CD1c-positive myeloid dendritic cell (primary cell): ENCODE data around the gene VAC14.

ENCODE experiments used
- DNase-seq: peaks from one replicate; pipeline ENCODE4 v3.0.0-alpha.2; 2016; ENCODE audit errors: extremely low spot score

VAC14 gene

DNA sequence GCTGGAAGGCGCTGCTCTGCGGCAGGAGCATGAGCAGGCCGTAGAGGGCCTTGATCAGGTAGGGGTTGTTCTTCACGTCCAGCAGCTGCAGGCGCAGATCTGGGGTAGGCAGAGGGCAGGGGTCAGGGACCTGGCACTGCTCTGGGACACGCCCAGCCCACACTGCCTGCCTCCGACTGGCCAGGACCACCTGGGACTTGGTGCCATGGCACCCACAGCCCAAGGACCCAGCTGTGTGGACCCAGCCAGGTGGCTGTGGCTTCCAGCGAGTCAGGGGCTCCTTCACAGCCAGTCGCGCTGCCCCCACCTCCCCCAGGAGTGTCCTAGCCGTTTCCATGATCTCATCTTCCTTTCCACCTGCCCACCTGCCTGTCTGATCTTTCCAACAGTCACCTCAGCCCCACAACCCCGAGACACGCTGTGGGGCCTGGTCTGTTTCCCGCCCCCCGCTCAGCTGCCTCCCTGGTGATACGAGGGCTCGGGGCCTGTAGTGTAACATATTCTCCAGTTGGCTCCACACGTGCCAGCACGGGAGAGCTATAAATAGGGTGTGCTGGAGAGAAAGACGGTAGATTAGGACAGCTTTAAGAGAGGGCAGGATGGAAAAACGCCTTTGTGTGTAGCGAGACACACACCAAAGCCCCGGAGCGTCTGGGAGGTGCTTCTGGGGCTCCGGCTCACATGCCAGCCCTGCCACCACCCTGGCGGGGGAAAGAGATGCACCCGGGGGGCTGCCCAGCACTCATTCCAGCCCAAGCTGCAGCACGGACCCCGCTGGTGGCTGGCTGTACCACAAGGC is 107.9 kb downstream of the VAC14 start:
- no peak for DNase-seq

DNA sequence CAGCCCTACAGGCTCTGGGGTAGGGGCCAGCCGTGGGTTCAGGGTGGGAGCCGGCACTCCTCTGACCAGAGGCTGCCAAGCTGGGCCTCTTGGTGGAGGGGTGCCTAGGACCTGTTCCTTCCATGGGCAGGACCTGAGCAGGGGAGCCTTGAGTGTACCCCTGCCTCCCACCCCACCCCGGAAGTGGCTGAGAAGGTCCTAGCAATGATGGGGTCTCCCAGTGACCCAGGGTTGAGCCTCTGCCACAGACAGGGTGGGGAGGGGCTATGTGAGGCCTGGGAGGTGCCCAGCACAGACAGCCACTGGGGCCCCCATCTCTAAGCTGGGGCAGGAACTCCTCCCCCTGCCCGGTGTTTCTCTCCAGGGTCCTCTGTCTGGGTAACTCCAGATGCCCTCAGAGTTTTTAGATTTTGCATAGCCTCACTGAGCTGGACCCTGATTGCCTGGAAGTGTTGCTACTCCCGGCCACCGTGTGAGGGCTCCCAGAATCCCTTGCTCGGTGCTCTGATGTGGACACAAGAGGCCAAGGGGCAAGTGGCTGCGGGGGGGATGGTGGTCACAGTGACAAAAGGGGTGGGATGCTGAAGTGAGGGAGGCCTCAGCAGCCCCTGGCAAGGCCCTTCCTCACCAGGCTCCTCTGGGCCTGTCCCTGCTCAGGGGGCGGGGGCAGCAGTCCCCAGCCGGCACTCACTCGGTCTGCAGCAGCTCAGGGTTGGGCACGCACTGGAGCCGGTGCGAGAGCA is 108.7 kb downstream of the VAC14 start:
- no peak for DNase-seq

DNA sequence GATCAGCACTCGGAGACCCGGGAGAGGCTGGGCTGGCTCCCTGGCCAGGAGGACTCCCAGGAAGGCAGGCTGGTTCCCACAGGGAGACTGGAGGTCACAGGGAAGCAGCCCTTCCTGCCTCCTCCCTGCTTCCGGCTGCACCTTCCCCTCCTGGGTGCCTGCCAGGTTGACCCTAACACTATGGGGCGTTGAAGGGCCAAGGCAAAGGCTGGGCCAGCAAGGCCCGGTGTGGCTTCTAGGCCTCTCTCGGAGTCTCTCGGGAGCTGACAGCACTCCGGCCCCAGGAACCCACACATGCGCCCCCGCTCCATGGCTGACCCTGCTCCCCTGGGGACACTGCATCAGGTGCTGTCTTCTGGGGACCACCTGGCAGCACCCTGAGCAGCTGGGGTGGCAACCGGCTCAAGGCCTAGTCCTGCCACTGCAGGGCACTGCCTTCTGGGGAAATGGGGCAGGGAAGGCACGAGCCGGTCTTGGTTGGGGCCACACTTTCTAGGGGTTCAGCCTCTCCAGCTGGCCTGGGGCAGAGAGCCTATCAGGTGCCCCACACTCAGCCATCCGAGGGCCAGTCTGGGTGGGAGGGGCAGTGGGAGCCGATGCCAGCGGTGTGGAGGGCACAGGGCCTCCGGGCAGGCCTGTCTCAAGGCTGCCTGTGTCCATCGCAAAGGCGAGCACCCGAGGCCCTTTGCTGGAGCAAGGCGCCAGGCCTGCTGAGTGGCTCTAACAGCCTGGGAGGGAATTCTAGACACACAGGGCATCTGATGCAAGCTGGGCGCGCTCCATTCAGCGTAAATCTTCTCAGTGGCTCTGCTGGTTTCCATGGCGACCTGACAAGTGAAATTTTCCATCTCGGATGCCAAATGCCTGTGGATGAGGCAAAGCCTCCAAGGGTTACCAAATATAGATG is 109.5 kb downstream of the VAC14 start:
- DNase-seq: no peak

DNA sequence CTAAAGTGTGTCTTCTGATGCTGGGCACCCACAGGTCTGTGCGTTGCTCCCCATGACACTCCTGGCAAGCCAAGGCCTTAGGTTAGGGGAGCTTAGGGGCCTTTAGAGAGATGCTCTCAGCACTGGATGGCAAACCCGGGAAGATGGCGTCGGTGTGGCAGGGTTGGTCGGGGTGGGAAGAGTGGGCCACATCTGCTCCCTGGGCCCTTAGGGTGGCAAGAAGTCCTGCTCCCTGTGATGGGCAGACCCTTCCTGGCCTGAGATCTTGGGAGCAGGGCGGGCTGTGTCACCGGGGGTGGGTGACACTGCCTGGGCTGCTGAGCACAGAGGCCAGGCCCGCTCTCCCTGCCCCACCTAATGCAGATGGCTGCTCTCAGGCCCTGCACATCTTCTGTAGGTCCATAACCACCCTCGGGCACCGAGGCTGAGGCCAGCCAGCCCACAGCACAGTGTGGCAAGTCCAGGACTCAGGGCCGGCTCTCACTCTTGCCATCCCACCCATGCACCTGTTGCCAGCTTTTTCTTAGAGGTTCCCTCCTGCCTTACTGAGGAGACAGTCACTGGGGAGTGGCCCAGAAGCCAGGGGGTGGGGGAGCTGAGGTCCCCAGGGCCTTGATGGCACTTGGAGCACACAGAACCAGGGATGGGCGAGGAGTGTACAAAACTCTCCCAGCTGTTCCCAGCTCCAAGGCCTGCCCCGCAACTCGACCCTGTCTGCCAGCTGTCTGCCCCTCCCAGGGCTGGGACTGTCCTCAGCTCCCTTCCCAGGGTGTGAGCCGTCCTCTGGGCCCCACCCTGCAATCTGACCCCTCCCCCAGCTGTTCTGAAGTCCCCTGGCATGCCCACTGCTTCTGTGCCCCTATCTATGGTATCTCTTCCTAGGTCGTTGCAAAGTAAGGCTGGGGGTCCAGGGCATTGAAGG is 110.7 kb downstream of the VAC14 start:
- DNase-seq: no peak

DNA sequence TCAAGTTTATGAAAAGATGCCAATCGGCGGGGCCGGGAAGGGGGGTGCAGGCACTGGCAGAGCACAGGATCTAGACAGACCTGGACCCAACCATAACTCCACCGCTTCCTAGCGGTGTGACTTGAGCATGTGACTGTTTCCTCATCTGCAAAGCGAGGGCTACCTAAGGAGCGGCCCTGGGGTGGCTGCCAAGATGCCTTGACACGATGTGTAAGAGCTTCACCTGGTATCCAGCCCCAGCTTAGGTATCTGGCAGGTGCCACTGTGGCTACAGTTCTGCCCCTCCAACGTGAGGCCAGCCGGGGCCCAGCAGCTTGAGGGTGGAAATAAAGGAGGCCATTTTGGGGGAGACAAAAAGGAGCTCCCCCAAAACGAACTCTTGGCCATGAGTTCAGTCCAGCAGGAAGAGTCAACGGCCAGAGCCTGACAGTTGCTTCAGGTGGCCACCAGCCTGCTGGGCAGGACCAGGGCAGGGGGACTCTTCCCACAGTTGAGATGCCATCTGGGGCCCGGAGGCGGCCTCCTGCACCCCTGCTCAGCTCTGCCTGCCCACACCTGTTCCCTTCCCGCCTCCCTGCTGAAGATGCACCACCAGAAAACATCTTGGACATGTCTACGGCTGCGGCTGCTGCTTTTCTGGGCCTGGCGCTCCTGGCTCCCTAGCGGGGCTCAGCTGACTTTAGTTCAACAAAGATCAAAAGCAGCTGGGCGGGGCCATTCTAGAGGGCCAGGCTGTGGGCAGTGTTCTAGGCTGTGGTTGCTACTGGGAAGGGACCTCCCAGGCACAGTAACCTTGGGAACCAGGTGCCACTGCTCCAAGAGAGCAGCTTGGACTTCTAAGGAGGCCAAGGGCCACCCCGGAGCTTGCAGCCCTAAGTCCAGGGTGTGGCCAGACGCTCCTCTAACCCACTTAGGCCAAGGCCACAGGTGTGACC is 111.7 kb downstream of the VAC14 start:
- DNase-seq: no peak

DNA sequence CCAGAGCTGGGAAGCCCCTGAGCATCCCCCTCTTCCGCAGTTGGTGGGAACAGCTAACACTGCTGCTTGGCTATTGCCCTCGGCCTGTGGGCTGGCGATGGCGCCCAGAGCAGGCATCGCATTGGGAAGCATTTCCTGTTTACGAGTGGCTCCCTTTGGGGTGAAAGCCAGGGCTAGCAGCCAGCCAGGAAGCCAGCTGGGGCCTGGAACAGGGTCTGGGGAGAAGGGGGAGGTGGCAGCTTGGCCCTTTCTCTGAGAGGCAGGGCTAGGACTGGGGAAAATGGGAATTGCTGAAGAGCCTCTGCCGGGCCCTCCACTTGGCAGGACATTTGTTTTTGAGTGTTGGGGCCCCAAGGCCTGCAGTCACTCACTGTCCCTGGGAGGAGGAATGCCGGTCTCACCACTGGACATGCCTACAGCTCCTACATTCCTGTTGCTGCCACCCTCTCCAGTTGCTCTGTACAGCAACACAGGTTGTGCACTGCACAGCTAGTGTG is 112.7 kb downstream of the VAC14 start:
- no peak for DNase-seq

DNA sequence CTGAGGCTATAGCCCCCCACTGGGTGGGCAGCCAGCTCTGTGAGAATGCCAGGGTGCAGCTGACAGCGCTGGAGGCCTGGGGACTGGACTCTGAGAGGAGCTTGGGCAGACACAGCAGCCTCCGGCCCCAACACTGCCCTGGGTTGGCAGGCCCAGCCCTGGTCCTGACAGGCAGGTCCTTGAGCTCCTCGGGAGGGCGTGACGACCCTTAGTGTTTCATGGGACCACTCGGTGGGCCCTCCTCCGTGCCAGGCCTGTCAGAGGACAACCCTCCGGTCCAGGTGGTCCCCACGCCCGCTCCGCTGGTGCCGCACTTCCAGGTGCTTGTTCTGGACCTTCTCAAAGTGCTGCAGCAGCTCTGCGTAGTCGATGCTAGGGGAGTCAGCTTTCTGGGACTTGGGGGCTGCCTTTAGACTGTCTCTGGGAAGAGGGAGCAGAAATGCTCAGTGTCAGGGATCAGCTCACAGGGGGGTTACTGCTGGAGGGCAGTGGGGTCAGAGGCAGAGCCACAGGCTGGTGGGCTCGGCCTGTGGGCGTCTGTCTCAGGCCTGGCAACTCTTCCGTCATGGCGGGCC is 113.2 kb downstream of the VAC14 start:
- DNase-seq: no peak

DNA sequence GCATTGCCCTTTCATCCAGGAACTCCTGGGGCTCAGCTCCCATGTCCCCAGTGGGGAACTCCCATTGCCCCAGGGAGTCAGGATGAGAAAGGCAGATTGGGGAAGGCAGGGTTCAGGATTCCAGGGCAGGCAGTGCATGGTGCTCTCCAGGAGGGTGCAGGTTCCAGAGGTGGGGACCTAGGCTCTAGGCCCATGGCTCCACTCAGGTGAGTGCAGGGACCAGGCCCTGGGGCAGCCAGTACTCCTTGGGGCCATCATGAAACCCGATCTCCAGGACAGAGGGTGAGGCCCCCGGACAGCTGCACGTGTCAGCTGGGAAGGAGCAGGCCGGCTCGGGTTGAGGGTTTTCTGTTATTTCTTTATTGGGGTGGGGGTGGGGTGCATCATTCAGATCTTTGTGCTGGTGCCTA is 113.9 kb downstream of the VAC14 start:
- no peak for DNase-seq

DNA sequence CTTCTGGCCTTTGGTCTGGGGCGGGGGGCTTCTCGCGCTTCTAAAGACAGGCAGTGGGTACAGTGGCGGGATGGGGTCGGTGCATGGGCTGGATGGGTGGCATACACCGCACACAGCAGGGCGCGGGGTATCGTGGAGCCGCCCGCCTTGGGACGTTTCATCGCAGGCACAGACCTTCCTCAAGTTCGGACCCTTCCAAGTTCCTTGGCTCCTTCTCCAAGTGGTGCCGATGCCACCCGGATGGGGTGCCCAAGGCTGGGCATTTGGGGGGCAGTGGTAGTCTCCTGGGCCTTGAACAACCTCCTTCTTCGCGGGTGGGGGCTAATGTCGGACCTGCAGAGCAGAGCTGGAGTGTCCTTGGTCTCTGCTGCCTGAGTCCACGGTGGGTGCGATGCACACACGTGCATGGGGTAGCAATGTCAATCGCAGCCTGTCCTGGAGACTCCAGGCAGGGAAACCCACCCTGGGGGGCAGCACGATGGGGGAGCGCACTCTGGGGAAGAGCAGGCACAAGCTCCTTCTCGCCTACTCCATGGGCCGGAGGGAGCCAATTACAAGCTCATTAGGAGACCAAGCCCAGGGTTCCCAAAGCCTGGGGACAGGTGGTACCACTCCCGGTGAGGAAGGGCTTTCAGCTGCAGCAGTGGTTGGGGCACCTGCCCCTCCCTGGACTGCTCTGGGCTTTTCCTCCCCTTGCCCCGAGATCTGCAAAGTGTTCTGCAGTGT is 114.4 kb downstream of the VAC14 start:
- DNase-seq: no peak

DNA sequence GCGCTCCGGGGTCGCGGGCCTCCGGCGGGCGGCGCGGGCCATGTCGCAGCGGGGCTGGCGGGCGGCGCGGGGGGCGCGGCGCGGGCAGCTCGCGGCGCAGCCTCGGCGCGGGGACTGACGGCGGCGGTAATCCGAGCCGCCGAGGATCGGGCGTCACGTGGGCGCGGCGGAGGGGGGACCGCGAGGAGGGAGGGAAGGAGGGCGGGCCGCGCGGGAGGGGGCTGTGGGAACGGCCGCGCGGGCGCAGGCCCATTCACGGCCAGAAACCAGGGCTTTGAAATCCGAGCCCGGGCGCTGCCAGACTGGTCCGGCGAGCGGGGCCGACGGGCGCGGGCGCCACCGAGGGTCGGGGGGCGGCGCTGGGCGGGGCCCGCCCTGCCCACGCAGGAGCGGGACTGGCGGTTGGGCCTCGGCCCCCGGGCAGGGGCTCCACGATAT is 115.0 kb downstream of the VAC14 start, which contains the start of gene MTSS2:
MTSS2 (minus strand) TSS at position 116 of the 438 bp plus-strand sequence. CDS start 262 bp downstream, outside the sequence.
- DNase-seq: peak; percentile 7

DNA sequence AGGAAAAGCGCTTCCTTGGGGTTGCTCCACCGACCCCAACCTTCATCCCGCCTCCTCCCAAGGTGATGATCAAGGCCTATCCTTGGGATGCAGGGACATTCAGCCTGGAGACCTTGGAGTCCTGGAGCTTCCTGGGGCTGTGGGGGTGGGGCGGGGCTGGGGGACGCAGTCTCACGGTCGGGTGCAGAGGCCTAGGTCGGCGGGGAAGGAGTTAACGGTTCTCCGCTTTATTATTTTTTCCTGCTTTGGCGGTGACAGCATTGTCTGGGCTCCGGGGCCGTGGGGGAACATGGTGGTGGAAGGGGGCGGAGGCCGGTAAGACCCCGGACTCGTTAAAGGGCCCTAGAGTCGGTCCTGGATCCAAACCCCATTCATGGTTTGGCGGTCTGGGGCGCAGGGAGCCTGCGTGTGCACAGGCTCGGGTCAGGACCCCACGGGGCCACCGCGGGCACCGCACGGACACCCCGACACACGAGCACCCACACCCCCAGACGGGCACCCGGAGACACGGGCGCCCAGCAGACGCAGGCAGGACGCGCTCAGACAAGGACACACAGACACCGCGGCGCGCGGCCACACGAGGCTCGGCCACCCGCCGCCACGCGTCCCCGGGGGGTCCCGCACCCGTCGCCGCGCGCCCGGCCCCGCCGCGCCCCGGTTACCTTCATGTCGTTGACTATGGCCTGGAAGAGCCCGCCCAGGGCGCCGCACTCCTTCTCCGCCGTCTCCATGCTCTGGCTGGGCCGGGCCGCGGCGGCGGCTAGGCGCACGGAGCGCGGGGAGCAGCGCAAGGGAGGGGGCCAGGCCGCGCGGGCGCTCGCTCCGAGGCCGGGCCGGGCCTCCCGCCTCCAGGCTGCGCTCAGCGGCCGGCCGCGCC is 115.7 kb downstream of the VAC14 start:
- no peak for DNase-seq

DNA sequence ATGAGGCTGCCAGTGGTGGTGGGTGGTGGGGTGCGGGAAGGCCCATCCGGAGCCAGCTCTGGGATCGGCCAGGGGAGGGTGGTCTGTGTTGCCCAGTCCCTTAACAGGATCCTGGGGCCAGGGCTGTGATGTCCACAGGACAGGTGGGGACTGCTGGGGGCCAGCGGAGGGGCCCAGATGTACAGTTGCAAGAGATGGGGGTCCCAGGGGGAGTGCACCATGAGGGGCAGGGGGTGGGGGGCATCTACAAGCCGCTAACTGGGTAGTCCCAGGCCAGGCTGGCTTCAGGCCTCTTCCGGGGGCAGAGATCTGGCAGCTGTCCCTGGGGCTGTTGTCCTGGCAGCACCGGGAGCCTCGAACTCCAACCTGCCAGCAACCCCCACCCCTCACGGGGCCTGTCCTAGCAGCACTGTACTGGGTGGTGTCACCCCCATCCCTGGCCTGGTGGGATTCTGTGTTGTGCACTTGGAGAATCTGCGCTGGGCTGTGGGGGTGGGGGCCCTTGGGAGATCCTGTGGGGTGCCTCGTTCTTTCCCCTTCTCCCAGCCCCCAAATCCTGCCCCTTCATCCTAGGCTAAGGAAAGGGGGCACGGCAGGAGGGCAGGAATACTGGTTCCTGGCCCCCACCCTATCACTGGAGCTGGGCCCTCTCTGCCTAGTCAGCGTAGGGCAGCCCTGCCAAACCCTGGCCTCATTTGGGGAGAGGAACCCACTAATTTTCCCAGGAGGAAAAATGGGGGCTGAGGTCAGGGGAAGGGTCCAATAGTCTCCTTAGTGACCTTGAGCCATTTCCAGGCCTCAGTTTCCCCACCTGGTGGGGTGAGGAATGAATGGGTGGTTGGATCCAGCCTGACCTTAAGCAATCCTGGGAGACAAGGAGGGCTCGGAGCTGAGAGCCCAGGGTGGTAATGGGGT is 116.6 kb downstream of the VAC14 start:
- DNase-seq: no peak

DNA sequence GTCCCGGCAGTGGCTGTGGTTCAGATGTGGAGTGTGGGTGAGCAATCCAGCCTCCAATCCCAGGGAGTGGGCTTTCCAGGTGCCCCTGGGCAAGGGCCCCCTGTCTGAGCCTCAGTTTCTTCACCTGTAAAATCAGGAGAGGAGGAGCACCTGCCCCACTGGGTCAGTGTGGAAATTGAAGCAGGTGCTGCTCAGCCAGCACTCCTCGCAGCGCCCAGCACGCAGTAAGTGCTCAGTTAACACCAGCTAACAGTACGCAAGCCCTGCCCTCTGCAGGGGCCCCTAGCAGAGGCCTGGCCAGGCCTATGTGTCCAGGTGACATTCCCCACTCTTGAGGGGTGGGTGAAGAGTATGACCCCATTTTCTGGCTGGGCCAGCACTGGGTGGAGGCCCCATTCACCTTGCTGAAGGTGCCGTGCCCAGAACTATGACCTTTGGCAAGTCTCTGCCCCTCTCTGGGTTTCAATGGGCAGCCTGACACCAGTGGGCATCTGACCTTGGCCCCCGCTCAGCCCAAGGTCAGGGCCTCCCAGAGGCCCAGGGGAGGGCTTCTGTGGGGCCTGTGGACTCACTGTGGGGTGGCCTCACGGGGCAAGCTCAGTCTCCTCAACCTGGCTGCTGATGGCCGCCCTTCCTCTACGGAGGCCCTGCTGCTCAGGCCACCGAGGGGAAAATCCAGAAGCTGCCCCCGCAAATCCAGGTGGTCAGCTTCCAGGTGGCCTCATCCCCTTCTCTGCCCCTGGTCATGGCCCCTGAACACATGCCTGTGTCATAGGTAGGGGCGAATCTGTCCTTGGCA is 117.6 kb downstream of the VAC14 start:
- DNase-seq: no peak

DNA sequence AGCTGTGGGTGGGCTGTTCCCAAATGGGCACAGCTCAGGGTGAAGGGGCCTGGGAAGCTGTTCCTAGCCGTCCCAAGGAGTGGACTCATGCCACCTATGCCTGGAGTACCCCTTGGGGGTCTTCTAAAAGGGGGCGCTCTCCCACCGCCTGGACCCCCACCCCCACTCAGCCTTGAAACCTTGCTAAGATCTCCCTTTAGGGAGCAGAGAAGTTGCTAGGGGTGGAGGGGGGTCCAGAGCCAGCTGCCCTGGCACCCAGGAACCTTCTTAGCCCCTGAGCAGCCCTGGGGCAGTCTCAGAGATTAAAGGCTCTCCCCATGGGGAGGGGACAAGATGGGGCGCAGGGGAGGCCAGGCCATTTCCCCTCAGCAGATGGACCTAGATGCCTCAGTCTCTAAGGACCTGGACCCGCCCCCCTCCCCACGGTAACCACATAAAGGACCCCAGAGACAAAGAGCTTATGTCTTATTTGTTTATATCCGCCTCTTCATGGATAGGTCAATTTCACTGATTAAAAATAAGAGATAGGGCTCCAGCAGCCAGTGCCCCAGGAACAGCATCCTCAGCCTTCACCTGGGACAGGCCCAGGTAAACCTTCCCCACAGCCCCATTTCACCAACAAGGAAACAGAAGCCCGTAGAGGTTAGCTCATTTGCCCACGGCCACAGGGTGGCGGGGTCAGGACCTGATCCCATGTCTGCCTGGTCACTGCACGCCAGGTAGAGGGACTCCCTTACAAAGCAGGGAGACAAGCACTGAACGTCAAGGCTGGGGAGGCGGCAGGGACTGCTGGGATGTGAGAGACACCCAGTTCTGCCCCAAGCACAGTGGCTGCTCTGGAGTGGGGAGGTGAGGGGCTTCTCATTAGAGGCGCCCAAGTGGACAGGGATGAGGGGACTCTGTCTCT is 118.5 kb downstream of the VAC14 start:
- DNase-seq: no peak
